ENCODE results near the gene WDR54. TPM values are rescaled to one million over a fixed set of nuclear protein-coding genes. Genes with fewer than 3 reads are reported as not detected.
"Not testable (repeated sequence)": the region's sequence is repeated elsewhere in the genome, so short reads cannot be mapped to it uniquely, and the experiment has no call there.

Gene WDR54
- total RNA-seq, 1 donor from 2014 or later = 26.9 TPM

DNA sequence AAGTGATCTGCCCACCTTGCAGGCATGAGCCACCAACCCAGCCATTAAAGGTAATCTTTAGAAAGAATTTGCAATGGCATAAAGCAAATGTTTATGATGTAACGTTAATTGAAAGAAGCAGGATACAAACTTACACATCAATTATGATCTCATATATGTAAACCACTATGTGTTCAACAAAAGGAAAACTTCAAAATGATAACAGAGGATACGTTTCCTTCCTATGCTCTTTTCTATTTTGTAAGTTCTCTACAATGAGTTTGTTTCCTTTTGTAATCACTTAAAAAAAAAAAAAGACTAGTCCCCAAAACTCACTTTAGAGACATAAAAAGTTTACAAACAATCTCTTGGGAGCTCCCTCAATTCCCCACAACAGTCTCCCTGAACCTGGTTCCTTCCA, 1.5 kb upstream of the WDR54 start:
- TF ChIP-seq, protein P1, sequence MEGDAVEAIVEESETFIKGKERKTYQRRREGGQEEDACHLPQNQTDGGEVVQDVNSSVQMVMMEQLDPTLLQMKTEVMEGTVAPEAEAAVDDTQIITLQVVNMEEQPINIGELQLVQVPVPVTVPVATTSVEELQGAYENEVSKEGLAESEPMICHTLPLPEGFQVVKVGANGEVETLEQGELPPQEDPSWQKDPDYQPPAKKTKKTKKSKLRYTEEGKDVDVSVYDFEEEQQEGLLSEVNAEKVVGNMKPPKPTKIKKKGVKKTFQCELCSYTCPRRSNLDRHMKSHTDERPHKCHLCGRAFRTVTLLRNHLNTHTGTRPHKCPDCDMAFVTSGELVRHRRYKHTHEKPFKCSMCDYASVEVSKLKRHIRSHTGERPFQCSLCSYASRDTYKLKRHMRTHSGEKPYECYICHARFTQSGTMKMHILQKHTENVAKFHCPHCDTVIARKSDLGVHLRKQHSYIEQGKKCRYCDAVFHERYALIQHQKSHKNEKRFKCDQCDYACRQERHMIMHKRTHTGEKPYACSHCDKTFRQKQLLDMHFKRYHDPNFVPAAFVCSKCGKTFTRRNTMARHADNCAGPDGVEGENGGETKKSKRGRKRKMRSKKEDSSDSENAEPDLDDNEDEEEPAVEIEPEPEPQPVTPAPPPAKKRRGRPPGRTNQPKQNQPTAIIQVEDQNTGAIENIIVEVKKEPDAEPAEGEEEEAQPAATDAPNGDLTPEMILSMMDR (IDR thresholded peaks at IDR 0.05; ENCODE audit: insufficient read depth, low read length, severe bottlenecking) = no peak
- FAIRE-seq = no peak
- H3K4me3 ChIP-seq (ENCODE audit: low read depth, low read length) = no peak overlapping the region
- no peak for DNase-seq (ENCODE audit: low read depth)
- H3K36me3 ChIP-seq (ENCODE audit: control insufficient read depth, insufficient read depth, low read length) = no peaks in the 10 kb centered on the region
- no peaks in the 10 kb centered on the region for H3K27me3 ChIP-seq (ENCODE audit: control insufficient read depth, insufficient read depth, low read length)

DNA sequence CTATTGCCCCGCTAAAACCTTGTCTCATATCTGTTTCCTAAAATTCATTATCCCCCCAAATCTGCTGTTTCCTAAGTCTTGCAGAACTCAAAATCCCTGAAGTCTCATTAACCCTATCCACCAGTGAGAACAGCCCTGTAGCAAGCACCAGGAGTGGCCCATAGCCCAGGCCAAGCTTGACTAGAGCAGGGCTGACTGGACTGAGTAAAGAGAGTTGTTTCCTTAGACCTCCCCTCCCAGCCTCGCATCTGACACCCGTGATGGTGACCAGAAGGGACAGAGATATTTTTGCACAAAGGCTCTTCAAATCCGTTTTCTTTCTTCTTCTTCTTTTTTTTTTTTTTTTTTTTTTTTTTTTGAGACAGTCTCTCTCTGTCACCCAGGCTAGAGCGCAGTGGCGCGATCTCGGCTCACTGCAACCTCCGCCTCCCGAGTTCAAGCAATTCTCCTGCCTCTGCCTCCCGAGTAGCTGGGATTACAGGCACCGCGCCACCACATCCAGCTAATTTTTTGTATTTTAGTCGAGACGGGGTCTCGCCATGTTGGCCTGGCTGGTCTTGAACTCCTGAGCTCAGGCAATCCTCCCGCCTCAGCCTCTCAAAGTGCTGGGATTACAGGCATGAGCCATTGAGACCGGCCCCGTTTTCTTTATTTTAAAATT, 957 bp upstream of the WDR54 start:
- FAIRE-seq; H3K4me3 ChIP-seq (ENCODE audit: low read depth, low read length); H3K27me3 ChIP-seq (ENCODE audit: control insufficient read depth, insufficient read depth, low read length); H3K36me3 ChIP-seq (ENCODE audit: control insufficient read depth, insufficient read depth, low read length); DNase-seq (ENCODE audit: low read depth): not testable (repeated sequence)

DNA sequence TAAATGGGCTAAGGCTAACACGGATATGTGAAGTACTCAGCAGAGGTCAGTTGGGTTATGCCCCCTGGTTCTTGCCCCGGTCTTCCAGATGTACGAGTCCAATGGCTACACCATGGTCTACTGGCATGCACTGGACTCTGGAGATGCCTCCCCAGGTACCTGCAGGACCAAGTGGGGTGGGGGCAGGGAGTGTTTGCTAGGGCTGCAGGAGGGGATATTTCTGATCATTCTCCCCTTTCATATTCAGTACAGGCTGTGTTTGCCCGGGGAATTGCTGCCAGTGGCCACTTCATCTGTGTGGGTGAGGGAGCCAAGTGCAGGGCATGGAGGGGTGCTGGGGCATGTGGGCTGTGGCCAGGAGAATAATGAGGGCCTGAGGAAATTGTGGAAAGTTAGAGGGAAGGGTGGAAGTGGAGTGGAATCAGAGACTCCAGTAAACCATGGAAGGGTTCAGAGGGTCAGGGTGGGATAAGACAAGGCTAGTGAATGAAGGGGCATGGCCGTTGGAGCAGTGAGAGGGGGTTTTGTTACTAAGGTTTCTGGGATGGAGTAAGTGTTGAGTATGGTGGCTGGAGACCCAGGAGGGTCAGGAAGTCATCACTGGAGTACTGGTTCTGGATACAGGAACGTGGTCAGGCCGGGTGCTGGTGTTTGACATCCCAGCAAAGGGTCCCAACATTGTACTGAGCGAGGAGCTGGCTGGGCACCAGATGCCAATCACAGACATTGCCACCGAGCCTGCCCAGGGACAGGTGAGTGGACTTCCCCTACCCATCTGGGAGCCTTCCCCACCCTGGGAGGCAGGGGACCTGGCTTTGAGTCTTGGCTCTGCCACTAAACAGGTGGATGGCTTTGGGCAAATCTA, 1.9 kb downstream of the WDR54 start:
- H3K27me3 ChIP-seq (ENCODE audit: control insufficient read depth, insufficient read depth, low read length) = no peaks in the 10 kb centered on the region
- TF ChIP-seq, protein P1 (IDR thresholded peaks at IDR 0.05; ENCODE audit: insufficient read depth, low read length, severe bottlenecking) = no peak
- no peak for DNase-seq (ENCODE audit: low read depth)
- FAIRE-seq = no peak
- no peak overlapping the region for H3K4me3 ChIP-seq (ENCODE audit: low read depth, low read length)
- peaks cover 4% of the 10 kb centered on the region for H3K36me3 ChIP-seq (ENCODE audit: control insufficient read depth, insufficient read depth, low read length)

DNA sequence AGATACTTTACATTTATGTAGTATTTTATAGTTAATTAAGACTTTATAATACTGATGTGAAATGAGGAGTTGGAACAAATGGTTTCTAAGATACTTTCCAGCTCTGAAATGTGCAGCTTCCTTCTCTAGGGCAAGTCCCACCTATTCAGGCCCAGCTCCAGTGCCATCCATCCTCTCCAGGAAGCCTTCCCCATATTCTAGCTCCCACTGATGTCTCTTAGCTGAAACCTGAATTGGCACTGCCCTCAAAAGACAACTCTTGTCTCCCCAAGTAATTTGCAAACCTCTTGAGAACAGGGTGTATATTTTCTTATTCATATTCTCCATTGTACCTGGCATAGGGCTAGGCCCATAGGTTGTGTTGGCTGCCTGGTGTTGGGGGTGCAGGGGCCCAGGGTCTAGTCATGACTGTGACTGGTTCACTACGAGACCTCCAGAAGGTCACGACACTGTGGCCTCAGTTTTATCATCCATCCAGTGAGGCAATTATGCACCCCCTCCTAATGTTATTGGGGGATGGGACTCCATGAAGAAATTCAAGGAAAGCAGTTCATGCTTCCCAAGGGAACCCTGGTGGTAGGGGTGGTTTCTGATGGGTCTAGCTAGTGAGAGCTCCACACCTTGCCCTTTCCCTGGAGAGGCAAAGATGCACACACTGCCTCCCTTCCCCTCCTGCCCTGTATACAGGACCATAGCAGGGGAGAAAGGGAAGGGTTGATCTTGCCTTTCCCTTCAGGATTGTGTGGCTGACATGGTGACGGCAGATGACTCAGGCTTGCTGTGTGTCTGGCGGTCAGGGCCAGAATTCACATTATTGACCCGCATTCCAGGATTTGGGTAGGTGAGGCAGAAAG, 2.8 kb downstream of the WDR54 start:
- TF ChIP-seq, protein P1 (IDR thresholded peaks at IDR 0.05; ENCODE audit: insufficient read depth, low read length, severe bottlenecking) = no peak
- peak; percentile 63 for DNase-seq (ENCODE audit: low read depth)
- no peak overlapping the region for H3K4me3 ChIP-seq (ENCODE audit: low read depth, low read length)
- no peak for FAIRE-seq
- no peaks in the 10 kb centered on the region for H3K27me3 ChIP-seq (ENCODE audit: control insufficient read depth, insufficient read depth, low read length)
- peaks cover 8% of the 10 kb centered on the region for H3K36me3 ChIP-seq (ENCODE audit: control insufficient read depth, insufficient read depth, low read length)

DNA sequence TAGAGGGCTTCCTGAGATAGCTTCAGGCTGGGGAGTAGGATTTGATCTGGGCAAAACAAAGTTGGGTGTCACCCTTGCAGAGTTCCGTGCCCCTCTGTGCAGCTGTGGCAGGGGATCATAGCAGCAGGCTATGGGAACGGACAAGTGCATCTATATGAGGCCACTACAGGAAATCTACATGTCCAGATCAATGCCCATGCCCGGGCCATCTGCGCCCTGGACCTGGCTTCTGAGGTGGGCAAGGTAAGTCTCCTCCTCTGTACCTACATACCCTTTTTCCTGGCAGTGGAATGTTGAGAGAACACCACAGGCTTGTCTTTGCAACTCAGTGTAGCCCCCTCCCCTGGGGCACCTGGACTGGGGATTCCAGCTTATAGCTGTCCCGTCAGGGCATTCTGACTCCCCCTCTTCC, 3.5 kb downstream of the WDR54 start:
- FAIRE-seq = no peak
- Histone ChIP-seq H3K27me3 (ENCODE audit: control insufficient read depth, insufficient read depth, low read length) (no peaks in the 10 kb centered on the region), H3K36me3 (ENCODE audit: control insufficient read depth, insufficient read depth, low read length) (peaks cover 14% of the 10 kb centered on the region), H3K4me3 (ENCODE audit: low read depth, low read length) (no peak overlapping the region)
- TF ChIP-seq, protein P1 (IDR thresholded peaks at IDR 0.05; ENCODE audit: insufficient read depth, low read length, severe bottlenecking) = no peak
- no peak for DNase-seq (ENCODE audit: low read depth)

DNA sequence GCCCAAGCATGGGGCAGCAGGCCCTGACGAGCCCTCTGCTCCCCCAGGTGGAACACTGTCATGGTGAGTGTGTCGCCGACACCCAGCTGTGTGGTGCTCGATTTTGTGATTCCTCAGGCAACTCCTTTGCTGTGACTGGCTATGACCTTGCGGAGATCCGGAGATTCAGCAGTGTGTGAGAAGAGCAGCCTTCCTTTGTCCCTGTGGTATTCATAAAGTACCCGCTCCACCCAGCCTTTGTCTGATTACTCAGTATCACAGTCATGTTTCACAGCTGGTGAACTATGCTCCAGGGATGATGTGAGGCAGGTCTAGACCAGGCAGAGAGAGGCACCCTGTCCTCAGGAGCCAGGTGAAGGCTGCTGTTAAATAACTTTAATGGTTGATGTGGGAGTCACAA, 4.0 kb downstream of the WDR54 start:
- Histone ChIP-seq H3K36me3 (ENCODE audit: control insufficient read depth, insufficient read depth, low read length) (peaks cover 14% of the 10 kb centered on the region), H3K4me3 (ENCODE audit: low read depth, low read length) (no peak overlapping the region), H3K27me3 (ENCODE audit: control insufficient read depth, insufficient read depth, low read length) (no peaks in the 10 kb centered on the region)
- FAIRE-seq (peak; percentile 66), DNase-seq (ENCODE audit: low read depth) (peak; percentile 98)
- TF ChIP-seq, protein P1 (IDR thresholded peaks at IDR 0.05; ENCODE audit: insufficient read depth, low read length, severe bottlenecking) = no peak

All from bronchial epithelial cell (primary cell).